Kasumi-1 (cell line): ENCODE data around the gene LAGE3.
A peak's percentile ranks its signal among the peaks of the same experiment; 100 is the strongest.

Experiments
- DNase-seq, 2 experiments: peaks; one replicate each; lab custom pipeline; 2025; lab: John Stamatoyannopoulos, UW

LAGE3 gene

DNA sequence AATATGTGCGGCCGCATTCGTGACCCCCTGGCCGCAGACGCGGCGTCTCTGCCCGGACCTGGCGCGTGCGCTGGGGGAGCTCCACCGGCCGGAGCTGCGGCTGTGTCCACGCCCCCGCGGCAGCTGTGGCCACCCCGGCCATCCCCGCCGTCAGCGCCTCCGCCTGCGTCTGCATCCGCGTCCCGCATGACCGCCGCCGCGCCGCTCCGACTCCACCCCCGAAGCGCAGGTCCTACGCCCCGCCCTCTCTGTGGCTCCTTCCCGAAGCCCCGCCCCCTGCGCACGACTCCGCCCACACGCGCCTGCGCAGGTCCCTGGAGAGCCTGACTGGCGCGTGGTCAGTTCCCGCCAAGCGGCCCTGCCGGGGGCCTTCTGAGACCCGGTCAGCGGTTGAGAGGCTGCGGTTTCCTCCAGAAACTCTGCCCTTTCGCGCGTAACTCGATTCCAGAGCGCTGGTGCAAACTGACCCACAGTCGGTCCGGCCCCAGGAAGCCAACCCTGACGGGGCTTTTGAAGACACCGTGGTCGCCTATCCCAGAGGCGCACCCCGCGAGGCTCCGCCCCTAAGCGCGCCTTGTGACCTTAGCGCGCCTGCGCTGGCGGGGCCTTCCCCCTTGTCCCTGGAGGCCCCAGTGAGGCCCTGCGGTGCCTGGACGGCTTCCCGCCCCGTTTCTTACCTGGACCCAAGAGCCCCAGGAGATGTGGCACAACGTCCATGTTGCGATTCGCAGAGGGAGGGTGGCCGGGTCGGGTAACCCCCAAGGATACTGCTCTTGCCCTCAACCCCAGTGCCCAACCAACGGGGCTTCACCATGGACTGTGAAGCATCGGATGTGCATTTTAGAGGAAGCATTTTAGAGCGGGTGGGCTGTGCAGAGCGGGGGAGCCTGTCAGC, at the start of gene LAGE3:
LAGE3 (minus strand) TSS at position 554 of the 895 bp plus-strand sequence; CDS start at position 188, 366 bp downstream.
- DNase-seq, result peak; percentile 57 to 69

- DNase-seq, result peak; percentile 62 to 66
Observed at GRCh38 chrX:154526901-154527675, 48.0 kb upstream of the LAGE3 start.

- DNase-seq, result no peak
Observed at GRCh38 chrX:154525606-154526490, 46.8 kb upstream of the LAGE3 start.

DNA sequence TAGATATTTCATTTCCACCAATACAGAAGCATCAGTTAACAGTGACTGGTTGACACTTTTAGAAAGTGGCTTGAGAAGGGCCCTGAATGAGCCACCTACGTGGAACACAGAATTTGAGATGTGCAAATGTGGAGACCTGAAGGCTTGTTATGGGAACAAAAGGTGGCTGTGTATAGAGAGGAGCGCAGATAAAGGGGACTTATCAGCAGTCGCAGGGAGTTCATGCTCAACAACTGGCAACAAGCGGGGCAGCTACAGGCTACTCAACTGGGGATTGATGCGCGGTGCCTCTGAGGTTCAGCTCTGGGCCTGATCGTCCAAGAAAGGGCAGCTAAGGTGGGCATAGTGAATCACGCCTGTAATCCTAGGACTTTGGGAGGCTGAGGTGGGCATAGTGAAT, 40.3 kb upstream of the LAGE3 start:
- no peak for DNase-seq

DNA sequence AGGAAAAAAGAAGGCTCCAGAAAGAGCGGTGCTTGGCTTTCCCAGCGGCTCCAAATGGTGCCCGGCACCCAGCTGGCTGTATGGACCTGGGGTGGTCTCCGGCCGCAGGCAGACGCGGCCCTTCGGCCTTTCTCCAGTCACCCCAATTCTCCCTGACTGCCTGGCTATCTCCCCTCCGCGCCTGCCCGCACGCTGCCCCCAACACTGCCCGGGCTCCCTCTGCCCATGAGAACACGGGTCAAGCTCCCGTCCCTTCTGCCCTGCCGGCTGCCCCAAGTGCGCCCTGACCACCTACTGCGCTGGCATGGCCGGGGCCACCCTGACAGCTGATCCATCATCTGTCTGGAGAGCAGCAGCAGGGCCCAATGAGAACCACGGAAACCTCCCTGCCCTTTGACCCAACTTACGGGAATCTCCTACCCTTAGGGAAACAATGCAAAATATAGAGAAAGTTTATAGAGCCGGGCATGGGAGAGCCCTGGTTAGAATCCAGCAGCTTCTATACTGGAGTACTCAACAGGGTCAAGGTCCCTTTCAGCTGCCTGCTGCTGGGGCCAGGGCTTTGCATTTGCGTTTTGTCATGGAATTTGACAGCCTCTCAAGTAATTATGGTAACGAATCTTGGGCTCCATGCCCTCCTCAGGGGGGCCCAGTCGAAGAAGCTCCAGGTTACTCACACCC, 38.2 kb upstream of the LAGE3 start:
- DNase-seq, result no peak

DNA sequence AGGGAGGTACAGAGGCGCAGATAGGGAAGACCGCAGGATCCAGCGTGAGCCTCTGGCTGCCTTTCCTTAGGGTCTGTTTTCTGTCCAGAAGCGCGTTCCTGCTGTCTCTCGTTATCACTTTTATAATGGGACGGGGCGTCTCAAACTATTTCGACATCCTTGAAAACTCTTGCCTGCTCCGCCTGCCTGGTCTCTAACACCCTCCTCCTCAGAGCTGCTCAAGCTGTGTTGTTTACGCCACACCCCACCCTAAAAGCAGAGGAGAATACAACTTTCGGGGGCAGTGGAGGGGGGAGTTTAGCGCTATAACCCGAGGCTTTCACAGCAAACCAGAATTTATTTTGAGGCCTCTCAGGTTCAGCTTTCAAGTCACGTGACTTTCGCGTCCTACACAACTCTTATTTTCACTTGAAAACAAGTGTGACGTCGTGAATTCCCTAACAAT, 37.6 kb upstream of the LAGE3 start:
- DNase-seq, result no peak

DNA sequence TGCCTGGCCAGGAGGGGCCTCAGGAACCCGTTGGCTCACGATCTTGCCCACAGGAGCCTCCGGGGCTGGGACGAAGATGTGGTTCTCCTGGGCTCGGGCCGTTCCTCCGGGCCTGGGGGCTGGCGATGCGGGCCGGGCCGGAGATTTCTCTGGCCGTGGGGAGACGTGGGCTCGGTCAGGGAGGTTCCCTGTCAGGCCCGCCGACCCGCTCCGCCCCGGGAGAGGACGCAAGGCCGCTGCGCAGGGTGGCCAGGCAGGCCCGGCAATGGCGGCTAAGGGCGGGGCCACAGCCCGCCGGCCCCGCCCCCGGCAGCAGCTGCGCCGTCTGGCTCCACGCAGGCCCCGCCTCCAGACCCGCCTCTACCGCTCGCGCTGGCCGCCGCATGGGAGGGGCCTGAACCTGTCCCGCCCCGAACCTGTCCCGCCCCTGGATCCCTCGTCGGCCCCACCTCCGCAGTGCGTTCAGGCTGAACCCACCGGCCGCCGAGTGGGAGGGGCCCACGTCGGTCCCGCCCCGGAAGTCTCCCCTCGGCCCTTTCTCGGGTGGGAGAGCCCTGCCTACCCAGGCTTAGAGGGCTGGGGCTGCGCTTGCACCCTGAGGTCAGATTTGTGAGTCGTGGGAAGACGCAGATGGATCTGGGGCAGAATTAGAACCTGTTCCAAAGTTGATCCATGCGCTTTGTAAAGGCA, 37.0 kb upstream of the LAGE3 start, which contains the start of gene FAM3A:
FAM3A (minus strand) TSS at position 267 of the 690 bp plus-strand sequence. CDS start 460 bp downstream, outside the sequence.
- DNase-seq, result peak; percentile 57 to 68

DNA sequence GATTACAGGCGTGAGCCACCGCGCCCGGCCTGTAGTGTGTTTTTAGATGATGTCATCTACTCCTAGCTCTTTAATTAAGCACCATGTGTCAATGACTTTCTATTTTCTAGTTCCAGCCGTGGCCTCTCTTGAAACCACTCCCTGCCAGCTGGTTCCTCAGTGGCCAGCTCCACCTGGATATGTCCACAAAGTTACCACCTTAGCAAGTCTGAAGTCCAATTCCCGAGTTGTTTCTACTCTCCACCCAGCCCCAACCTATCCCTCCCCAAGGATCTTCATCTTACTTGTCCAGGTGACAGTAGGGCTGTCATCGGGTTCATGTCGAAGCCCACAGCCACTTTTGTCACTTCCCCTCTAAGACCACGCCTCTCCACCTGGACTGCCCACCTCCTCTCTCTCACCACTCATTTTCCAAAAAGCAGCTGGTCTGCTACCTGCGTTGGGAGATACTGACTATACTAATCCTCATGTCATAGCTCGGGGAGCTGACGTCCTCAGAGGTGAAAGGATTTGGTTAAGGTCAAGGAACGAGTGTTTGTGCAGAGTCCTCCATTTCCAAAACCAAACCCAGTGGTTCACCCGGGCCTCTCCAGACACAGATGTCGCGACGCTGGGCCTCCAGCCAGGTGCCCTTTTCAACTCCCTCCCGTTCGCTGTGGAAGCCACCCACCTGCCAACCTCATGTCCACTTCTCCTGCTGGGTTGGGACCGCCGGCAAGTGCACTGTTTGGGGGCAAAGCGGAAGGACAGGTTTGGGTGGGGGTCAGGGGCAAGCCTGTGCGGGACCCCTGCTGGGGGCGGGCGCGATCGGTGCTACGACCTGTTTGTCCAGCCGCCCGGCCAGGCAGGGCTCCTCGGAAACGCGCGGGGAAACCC, 36.2 kb upstream of the LAGE3 start:
- no peak for DNase-seq

DNA sequence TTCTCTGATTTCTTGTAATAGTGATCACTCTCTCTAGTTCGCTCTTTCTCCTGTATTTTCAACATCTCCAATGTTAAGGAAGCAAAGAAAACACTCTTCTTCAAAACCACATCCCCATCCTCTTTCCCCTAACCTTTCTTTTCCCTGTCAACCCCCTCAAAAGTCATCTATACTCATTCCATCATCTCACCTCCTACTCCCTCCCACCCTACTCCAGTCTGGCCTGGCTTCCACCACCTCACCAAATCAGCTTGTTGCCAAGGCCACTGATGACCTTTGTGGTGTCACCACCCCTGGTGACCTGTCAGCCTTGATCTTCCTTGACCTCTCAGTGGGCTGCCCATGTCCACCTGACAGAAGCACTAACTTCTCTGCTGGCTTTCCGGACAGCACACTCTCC, 34.6 kb upstream of the LAGE3 start:
- no peak for DNase-seq

DNA sequence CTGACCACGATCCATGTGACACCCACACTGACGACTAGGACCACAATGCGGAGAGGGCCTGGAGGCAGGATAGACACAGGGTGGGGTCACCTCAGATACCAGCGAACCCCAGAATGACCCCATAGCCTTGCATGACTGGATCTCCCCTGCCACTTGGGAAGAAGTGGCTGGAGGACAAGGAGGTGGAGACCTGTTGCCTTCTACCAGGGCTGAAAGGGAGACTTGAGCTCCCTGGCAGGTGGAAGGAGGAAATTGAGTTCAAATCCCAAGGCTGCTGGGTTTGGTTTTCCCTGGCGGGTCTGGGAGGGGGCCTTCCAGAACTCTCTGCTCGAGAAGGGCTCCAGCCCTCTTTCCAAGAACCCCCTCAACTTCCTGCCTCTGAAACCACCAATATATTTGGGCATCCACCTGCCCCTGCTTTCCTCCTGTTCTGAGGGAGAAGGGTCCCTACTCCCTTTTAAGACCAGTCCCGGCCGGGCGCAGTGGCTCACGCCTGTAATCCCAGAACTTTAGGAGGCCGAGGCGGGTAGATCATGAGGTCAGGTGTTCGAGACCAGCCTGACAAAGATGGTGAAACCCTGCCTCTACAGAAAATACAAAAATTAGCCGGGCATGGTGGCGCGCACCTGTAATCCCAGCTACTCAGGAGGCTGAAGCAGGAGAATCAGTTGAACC, 33.9 kb upstream of the LAGE3 start:
- DNase-seq, result no peak

- DNase-seq, result no peak
Observed at GRCh38 chrX:154511761-154512160, 32.7 kb upstream of the LAGE3 start.

DNA sequence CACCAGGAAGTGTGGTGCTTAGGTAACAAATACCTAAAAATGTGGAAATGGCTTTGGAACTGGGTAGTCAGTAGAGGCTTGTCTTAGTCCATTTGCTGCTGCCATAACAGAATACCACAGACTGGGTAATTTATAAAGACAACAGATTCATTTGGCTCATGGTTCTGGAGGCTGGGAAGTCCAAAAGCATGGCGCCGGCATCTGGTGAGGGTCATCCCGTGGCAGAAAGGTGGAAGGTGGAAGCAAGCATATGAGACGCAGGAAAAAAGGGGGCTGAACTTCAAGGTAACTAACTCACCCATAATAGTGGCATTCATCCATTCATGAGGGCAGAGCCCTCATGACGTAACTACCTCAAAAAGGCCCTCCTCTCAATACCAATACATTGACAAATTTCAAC, 30.4 kb upstream of the LAGE3 start:
- DNase-seq, result no peak

DNA sequence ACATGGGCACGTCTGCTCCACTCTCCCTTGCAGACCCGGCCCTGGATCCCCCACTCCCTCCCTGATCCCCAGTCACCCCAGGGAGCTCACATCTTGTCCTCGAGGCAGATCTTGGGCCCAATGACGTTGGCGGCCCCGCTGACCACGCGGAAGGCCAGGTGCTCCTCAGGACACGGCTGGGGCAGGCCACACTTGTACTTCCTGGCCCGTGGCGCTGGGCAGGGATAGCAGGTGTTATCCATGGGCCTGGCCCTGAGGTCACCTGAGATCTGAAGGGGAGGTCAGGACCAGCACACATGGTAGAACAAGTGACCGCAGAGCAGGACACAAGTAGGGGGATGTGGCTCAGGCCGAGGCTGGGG, 29.3 kb upstream of the LAGE3 start:
- no peak for DNase-seq

DNA sequence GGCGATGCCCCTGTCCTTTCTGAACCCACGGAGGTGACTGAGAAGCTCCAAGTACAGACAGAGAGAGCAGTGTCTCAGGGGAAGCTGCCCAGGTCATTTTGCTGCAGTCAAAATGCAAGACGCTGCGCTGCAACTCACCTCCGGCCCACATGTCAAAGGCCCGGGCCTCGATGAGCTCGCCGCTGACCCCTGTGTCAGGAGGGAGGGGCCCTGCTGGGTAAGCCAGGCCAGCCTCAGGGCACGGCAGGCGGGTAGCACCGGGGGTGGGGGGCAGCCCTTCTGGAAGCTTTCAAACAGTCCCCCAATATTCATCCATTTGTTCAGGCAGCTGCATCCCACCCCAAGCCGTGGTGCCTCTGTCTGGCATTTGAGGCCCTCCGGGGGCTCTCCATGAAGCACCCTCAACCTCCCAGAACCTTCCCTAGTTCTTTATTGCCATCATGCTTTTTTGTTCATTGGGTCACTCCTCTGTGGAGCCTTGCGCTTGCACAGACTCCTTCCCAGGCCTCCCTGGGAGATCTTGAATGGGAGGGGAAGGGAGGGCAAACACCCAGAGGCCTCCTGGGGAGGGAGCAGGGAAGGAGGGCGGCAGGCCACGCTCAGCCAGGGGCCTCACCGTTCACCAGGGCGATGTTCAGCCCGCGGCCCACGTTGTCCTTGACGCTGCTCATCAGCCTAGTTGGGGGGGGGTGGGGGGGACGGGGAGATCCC, 28.7 kb upstream of the LAGE3 start:
- DNase-seq, result no peak

DNA sequence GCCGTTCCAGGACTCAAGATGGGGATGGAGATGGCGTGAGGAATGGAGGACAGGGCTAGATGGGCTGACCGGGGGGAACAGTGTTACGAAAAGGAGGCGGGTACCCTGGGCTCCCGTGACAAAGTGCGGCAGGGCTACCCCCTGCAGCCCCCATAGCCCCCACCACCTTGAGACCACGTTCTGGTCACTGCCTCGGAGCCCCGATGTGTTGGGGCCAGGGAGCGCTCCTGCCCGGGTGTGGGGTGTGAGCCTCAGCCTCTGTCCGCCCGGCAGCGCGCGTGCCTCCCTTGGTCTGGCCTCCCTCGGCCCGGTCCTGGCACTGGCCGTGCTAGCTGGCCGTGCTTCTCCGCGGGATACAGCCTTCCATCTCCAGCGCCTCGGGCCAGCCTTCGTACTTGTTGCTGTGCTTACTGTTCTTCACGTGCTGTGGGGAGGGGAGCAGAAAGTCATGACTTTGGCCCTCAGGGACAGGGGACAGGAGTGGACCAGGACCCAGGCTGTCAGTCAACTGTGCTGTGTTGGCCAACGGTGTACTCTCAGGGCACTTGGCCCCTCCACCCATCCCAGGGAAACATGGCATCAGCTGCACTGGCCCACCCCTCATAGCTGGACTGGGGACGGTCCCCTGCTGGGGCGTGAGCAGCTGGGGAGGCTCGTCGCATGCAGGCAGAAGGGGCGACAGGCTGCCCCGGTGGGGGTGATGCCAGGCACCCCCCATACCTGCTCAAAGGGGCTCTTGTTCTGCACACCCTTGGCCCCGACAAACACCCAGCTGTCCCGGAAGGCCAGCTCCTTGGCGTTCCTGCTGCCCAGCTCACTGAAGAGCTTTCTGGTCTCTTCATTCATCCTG, 27.6 kb upstream of the LAGE3 start:
- no peak for DNase-seq

GRCh38 chrX:154505734-154506133, 26.7 kb upstream of the LAGE3 start:
- peak; percentile 10 to 12 for DNase-seq

DNA sequence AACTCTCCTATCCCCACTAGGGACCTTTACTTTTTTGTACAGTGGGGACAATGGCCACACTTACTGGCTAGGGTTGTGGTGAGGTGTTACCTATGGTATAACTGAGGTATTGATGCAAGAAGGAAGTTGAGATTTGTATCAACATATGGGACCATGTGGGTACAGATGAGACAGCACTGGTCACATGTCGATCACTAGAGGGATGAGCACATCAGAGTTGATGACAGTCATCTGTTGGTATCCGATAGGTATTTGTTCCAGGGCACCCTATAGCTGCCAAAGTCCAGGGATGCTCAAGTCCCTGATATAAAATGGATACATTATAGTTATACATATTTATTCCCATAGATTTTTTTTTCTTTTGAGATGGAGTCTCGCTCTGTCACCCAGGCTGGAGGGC, 23.9 kb upstream of the LAGE3 start:
- no peak for DNase-seq

DNA sequence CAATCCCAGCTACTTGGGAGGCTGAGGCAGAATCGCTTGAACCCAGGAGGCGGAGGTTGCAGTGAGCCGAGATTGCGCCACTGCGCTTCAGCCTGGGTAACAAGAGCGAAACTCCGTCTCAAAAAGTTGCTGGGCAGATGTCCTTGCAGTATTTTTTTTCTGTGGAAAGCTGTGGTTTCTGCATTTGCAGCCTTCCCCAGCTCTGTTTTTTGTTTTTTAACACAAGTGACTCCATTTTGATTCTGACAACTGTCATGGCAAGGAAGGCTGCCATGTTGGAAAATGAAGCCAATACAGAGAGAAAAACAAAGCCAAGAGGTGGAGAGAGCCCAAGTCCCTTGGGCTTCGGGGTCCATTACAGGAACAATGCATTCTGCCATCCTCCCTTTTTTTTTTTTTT, 23.0 kb upstream of the LAGE3 start:
- DNase-seq, result no peak
